Right renal cortex interstitium (tissue), 3 donors: ENCODE measurements around the gene SAMD13. TPM values are rescaled to one million over a fixed set of nuclear protein-coding genes. Genes with fewer than 3 reads are reported as not detected.

Experiments used
- DNase-seq, 3 donors: peaks; one replicate each; pipeline ENCODE4 v3.0.0-alpha.2; 2013; ENCODE audit warnings: low read depth in 3 of 3, low spot score in 2 of 3
- polyA plus RNA-seq, 3 donors: library from polyadenylated mRNA; unstranded; fragments of 120-200 nt; gene quantifications; one replicate each; pipeline ENCODE4 v1.2.1, GENCODE V29; 2013; ENCODE audit not compliant: insufficient read length in 3 of 3

SAMD13 gene
- polyA plus RNA-seq, 3 donors = 5.8 to 7.1 (median 6.4) TPM

DNA sequence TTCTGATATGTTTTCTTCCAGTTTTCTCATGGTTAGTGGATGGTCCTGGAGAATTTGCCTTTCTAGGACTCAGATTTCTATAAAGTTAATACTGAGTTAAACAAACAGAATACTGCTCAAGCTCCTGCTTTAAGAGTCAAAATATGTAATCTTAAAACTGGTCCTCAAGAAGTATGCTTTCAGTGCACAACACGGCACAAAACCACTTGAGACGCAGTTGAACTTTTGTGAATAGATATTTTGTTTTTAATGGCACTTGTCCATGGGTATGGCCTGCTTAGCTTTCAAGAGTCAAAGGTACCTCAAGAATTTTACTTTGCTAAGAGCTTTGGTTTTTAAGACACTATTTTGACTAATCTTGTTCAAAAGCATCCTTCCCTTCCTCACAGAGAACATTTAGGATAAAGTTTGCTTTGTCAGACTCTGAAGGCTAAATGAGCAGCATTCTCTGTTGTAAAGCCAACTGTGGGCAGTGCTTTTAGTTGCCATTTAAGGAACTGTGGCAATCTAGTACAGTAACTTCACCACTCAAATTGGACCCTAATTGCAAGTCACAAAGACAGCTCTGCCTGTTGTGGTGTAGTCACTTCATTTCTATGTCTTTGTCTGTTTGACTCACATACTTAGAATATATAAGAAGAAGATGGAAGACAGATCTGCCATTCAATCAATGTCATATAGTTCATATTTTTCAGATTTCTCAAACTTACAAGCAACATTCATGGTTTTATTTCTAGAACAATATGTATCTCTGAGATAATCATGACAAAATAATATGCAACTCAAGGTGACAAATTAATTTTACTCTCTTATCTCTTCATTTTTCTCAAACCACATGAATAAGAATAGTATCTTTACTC lies 28.8 kb downstream of the SAMD13 start:
- DNase-seq = no peak

GRCh38 chr1:84339503-84339902 lies 38.0 kb downstream of the SAMD13 start:
- no peak for DNase-seq

- no peak for DNase-seq
Measured at GRCh38 chr1:84344286-84344685, 42.8 kb downstream of the SAMD13 start.

DNA sequence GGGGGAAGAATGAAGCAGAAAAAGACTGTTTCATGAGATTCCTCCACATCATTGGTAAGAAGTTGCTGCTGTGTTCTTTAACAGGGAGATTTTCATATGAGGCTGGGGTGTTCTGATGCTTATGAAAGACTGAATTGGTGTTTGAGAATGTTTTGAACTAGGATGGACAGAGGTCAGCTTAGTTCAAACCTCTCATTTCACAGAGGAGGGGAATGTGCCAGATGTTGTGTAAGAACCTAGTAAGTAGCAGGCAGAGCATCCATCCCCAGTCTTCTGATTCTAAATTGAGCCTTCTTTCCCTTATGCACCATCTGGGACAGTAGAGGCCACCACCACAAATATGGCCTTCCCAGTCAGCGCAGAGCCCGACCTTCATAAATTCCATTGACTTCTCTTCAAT lies 43.7 kb downstream of the SAMD13 start:
- DNase-seq = no peak

DNA sequence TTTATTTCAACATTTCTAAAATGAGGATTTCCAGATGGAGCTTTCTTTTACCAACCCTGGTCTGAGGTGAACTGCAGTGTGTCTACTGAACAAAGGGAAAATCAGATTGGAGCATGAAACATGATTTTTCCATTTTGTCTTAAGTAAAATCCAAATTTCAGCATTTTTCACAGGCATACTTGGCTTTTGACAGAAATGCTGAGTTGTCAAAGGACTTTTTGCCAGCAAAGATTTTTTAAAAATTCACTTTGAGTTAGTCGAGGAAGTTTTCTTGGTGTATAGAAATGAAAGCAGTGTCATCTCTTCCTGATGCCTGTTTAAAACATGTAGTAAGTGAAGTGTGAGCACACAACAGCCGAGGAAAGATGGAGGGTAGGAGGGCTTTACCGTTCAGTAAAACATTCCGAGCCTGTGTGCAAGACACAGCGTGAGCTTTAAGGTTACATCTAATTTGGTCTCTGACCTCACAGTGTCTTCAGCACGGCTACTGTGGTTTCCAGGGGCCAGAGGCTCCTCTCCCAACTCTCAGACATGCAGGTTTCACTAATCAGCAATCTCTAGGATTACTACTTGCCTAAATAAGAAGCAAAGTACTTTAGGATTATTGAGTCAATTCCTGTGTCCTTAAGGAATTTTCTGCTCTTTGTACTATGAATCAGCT lies 45.9 kb downstream of the SAMD13 start:
- no peak for DNase-seq

- DNase-seq = no peak
Measured at GRCh38 chr1:84347932-84348555, 46.5 kb downstream of the SAMD13 start.

GRCh38 chr1:84348759-84349158 lies 47.3 kb downstream of the SAMD13 start:
- no peak for DNase-seq

DNA sequence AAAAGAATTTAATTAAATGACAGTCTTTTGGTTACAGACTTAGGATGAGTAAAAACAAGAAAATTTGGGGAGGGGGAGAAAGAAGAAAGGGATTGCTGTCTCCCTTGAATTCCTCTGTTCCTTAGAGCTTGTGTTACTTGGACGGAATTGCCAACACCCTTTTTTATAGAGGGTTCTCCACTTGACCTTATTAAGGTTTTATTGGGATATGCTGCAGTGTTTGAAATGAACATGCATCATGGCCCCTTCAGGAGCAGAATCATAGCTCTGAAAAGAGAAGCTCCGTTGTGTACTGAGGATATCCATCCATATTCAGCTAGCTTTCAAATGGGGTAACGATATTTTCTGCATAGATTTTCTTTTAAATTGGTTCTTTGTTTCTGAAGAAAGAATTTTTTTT lies 48.6 kb downstream of the SAMD13 start:
- DNase-seq = no peak

- DNase-seq = no peak
Measured at GRCh38 chr1:84350550-84350949, 49.0 kb downstream of the SAMD13 start.

DNA sequence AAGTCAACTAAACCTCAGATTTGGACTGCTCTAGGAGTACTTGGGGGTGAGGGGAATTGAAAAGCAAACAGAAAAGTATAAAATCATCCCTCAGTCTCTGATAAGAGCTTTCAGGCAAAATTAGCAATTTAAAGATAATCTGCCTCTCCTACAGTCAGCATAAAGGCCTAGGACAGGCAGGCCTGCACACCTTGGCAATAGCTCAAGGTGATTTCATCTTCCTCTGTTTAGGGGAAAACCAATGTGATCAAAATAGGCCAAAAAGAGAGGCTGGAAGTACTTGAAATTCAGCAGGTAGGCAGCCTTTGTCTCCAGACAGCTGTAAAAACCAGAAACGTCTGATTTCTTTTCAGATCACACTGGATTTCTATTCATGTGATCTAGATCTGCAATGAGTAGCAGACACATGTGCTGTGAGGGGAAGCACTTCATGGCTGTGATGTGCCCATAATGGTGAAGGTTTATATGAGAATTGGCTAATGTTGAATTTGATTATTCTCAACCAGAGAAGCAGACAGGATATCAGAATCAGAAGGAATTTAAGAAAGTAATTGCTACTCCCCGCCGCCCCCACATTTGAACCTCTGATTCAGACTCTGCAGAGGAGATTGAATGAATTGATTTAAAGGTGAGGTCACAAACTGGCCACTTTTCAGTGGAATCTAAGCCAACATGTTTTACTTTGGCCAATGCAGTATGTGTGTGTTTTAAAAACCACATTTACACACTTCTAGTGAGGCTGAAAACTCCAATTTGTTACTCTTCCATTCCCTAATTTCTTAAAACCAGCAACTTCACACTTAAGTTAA lies 51.0 kb downstream of the SAMD13 start:
- no peak for DNase-seq

DNA sequence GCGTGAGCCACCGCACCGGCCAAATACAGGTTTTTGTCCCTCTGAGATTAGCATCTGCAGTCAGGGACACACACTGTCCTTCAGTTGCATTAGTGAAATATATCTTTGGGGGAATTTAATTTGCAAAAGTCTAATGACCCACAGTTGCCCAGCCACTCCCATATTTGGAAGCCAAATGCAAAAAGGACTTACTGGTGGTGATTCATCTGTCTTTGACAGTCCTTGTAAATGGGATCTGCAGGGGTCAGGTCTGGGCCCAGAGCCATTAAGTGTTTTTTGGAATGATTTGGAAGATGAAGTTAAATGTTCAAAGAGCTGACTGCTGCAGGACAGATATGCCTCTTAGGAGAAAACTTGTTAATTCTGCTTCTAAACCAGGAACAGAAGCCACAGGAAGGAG lies 52.2 kb downstream of the SAMD13 start:
- DNase-seq = no peak

DNA sequence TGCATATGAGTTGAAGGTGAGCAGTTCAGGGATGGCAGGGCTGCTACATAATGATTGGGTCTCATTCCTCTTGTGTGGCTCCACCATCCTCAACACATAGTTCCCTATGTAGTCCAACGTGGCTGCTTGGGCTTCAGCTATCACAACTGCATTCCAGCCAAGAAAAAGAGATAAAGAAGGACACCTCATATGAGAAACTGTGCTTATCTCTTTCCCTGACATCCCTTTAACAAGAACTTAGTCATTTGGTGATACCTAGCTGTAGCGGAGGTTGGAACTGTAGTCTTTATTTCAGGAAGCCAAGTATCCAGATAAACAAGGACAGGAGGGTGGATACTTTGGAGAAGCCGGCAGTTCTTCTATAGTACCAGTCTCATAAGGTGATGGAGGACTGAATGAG lies 54.0 kb downstream of the SAMD13 start:
- DNase-seq = no peak

DNA sequence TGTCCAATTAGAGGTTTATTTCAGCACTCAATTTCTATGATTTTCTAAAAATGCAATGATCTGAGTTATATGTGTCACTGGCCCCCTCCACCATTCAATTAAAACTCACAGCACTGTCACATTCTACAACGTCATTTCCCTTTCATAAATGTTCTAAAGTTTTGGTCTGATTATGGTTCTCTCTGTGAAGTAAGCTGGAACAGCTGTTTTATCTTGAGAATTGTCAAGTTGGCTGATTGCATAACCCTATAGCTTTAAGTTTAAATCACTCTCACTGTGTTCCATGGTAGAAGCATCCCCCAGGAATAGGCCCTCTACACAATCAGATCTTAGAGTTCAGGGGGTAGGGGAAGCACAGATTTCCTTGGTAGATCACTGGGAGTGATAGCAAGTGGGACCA lies 55.4 kb downstream of the SAMD13 start:
- no peak for DNase-seq

DNA sequence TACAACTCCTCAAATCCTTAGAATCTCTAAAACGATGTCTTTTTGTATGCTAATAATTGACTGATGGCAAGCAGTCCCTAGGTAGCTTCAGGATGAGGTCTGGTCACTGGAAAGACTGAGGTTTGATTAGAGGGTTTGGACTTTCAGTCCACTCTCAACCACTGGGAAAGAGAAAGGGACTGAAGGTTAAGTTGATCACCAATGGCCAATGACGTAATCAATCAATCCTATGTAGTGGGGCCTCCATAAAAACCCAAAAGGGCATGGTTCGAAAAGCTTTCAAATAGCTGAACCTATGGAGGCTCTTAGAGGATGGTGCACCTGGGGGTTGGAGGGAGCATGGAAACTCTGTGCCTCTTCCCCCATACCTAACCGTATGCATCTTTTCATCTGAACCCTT lies 57.2 kb downstream of the SAMD13 start:
- no peak for DNase-seq

GRCh38 chr1:84360316-84360715 lies 58.8 kb downstream of the SAMD13 start:
- no peak for DNase-seq

DNA sequence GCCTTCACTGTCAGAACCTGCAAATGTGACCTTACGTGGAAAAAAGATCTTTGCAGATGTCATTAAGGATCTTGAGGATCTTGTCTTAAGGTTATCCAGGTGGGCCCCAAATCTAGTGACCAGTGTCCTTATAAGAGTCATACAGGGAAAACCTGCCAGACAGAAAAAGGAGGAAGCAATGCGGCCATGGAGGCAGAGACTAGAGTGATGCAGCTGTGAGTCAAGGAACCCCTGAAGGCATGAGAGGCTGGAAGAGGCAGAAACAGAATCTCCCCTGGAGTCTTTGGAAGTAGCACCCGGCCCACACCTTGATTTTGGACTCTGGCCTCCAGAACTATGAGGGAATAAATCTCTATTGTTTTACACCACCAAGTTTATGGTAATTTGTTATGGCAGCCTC lies 60.3 kb downstream of the SAMD13 start:
- no peak for DNase-seq

GRCh38 chr1:84363019-84363418 lies 61.5 kb downstream of the SAMD13 start:
- no peak for DNase-seq

GRCh38 chr1:84363622-84364021 lies 62.1 kb downstream of the SAMD13 start:
- no peak for DNase-seq

GRCh38 chr1:84365225-84366221 lies 64.0 kb downstream of the SAMD13 start:
- DNase-seq = no peak

GRCh38 chr1:84366786-84367185 lies 65.3 kb downstream of the SAMD13 start:
- DNase-seq = no peak
